Colonic mucosa (tissue), 4 donors: ENCODE measurements around the gene MYNN. TPM values are rescaled to one million over a fixed set of nuclear protein-coding genes. Genes with fewer than 3 reads are reported as not detected.
"Not testable (repeated sequence)": the region's sequence is repeated elsewhere in the genome, so short reads cannot be mapped to it uniquely, and the experiment has no call there.

Experiments
- DNase-seq: peaks from one replicate; pipeline ENCODE4 v3.0.0-alpha.2; 2020
- H3K27ac ChIP-seq: fragments of 200-600 bp; one replicate; pipeline ENCODE4 v1.8.0; 2021
- H3K27me3 ChIP-seq: fragments of 200-600 bp; one replicate; pipeline ENCODE4 v1.8.0; 2021
- H3K36me3 ChIP-seq: fragments of 200-600 bp; one replicate; pipeline ENCODE4 v1.8.0; 2021
- H3K4me1 ChIP-seq: fragments of 200-600 bp; one replicate; pipeline ENCODE4 v1.8.0; 2021; ENCODE audit warnings: mild to moderate bottlenecking
- H3K4me3 ChIP-seq: fragments of 200-600 bp; one replicate; pipeline ENCODE4 v1.8.0; 2021
- H3K9ac ChIP-seq, 2 donors: one replicate each; pipeline ENCODE4 v1.7.0; 2013; ENCODE audit warnings: control low read depth in 2 of 2, low read depth in 2 of 2, low read length in 2 of 2
- H3K9me3 ChIP-seq: fragments of 200-600 bp; one replicate; pipeline ENCODE4 v1.8.0; 2021
- intact Hi-C: fragments of 100-400 bp; cut with DNase I; formaldehyde crosslinking; loops from one replicate; pipeline ENCODE4 v1.14.1; 2022
- total RNA-seq, 2 donors: library from RNA; stranded (reverse); fragmentation: NEBNext Ultra II Directional in 1 of 2; extraction: Animal tissue kit (Norgen Biotek cat#: 25700) in 1 of 2; gene quantifications; one replicate each; pipeline ENCODE4 v1.2.1, GENCODE V29; 2021
- TF ChIP-seq, protein P1 (sequence below): fragments of 200-600 bp; IDR thresholded peaks from one replicate; pipeline ENCODE4 v1.8.0; 2022; ENCODE audit warnings: antibody characterized with exemption, mild to moderate bottlenecking
- donor health status: healthy.
- donor health status: DM: no; HTN: no; CAD: no.
- donor health status: DM: no; HTN: no; CAD: no.

Gene MYNN
- 10 to 100 TPM; 11.1 to 12.9 TPM for total RNA-seq

DNA sequence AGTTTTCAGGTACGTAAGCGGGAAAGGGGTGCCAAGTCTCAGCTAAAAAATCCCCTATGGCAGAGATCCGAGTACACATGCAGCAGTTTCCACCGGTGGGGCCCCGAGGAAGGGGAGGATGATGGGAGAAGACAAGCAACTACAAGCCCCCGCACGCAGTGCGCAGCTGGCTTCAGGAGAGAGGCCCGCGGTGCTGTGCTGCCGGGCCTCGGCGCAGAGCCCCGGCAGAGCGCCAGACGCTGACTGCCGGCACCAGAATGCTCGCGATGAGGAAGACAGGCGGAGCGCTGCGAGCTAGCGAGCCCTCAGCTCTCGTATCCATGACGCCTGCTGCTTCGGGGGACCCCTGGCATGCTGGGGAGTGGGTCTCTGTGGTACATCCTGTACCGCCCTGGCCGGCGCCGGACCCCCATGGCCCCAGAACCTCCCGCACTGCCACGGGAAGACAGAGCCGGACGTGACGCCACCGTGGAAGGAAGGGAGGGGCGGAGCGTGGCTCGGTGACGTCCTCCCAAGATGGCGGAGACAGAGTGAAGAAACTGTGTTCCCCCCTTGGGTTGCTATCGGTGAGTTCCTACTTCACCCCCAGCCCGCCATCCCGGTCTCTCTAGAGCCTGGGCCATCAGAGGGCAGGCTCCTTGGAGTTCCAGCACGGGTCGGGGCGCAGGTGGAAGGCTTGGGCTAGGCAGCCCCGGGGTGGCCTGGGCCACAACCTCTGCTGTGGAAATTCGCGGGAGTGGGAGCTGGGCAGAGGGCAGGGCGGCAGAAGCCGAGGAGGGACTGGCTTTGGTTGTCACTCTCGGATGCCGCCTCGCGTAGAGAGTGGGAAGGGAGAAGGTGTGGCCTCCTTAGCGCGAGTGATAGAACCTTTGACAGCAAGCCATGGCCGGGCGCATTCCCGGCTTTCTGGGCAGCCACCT lies at the start of gene MYNN:
Gene MYNN, plus strand, starts transcription at position 500 of the 920 bp plus-strand sequence. CDS start 900 bp downstream, outside the sequence.
- Histone ChIP-seq H3K36me3 (no peaks in the 10 kb centered on the region), H3K9me3 (no peaks in the 10 kb centered on the region), H3K4me3 (peak within 1 kb of the TSS; percentile 87), H3K27ac (peak within 1 kb of the TSS; percentile 100), H3K4me1 (peaks cover 23% of the 10 kb centered on the region), H3K9ac (peak within 1 kb of the TSS; percentile 93 to 97), H3K27me3 (no peaks in the 10 kb centered on the region)
- TF ChIP-seq, protein P1, sequence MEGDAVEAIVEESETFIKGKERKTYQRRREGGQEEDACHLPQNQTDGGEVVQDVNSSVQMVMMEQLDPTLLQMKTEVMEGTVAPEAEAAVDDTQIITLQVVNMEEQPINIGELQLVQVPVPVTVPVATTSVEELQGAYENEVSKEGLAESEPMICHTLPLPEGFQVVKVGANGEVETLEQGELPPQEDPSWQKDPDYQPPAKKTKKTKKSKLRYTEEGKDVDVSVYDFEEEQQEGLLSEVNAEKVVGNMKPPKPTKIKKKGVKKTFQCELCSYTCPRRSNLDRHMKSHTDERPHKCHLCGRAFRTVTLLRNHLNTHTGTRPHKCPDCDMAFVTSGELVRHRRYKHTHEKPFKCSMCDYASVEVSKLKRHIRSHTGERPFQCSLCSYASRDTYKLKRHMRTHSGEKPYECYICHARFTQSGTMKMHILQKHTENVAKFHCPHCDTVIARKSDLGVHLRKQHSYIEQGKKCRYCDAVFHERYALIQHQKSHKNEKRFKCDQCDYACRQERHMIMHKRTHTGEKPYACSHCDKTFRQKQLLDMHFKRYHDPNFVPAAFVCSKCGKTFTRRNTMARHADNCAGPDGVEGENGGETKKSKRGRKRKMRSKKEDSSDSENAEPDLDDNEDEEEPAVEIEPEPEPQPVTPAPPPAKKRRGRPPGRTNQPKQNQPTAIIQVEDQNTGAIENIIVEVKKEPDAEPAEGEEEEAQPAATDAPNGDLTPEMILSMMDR = no peak
- peak; percentile 96 for DNase-seq
- intact Hi-C loops = loop anchor here (10.0 kb wide), 1 partner anchor 212 kb away; no protein-coding TSS in a partner anchor

DNA sequence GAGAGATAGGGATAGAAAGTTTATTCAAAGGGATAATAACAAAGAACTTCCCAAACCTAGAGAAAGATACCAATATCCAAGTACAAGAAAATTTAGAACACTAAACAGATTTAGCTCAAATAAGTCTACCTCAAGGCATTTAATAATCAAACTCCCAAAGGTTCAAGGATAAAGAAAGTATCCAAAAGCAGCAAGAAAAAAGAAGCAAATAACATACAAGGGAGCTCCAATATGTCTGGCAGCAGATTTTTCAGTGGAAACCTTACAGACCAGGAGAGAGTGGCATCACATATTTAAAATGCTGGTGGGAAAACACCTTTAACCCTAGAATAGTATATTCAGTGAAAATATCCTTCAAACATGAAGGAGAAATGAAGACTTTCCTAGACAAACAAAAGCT lies 41.3 kb upstream of the MYNN start:
- intact Hi-C loops, H3K4me3 ChIP-seq, DNase-seq, H3K36me3 ChIP-seq, H3K27ac ChIP-seq, H3K9me3 ChIP-seq, H3K27me3 ChIP-seq, H3K4me1 ChIP-seq, H3K9ac ChIP-seq: not testable (repeated sequence)

DNA sequence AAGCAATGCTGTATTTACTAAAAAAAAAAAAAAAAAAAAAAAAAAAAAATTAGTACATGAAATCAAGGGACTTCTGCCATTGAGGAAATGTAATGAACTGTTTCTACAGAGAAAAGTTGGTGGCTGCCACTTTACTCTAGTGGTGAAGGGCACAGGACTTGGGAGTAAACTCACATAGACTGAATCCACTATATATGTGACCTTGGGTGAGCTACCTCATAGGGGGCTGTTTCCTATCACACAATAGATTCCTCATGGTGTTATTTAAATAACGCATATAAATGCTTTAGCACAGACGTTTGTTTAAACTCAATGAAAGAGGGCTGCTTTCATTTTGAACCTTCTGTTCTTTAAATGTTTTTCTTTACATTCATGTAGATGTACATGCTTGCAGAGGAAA lies 34.1 kb upstream of the MYNN start:
- Histone ChIP-seq H3K4me3 (no peak overlapping the region), H3K27ac (no peak overlapping the region), H3K4me1 (no peaks in the 10 kb centered on the region), H3K27me3 (no peaks in the 10 kb centered on the region), H3K36me3 (no peaks in the 10 kb centered on the region), H3K9me3 (no peaks in the 10 kb centered on the region), H3K9ac (no peak overlapping the region)
- no peak for DNase-seq
- intact Hi-C loops = no loop called here
- TF ChIP-seq, protein P1 = no peak

- no peaks in the 10 kb centered on the region for H3K27me3 ChIP-seq
- H3K9ac ChIP-seq = no peak overlapping the region
- TF ChIP-seq, protein P1 = peak; percentile 17
- no peaks in the 10 kb centered on the region for H3K36me3 ChIP-seq
- no peak for DNase-seq
- H3K27ac ChIP-seq = no peak overlapping the region
- no peaks in the 10 kb centered on the region for H3K4me1 ChIP-seq
- H3K4me3 ChIP-seq = no peak overlapping the region
- no peaks in the 10 kb centered on the region for H3K9me3 ChIP-seq
- intact Hi-C loops = no loop called here
These were observed 28.7 kb upstream of the MYNN start for GRCh38 chr3:169744366-169745054.

DNA sequence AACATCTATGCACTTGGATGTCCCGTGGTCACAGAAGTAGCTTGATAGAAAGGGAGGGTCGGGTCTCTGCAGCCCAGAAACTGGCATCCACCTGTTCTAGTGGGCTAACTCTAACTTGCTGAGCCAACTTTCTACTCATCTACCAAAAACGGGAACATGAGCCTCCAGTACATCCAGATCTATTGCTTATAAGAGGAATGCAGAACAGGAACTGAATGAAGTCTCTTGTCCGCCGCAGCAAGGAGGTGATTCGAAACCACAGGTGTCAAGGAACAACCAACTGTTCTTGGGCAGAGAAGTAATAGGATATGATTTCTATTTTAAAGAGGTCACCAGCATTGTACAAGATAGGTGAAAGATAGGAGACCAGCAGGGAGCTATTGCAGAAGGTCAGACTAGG lies 26.3 kb upstream of the MYNN start:
- Histone ChIP-seq H3K36me3 (no peaks in the 10 kb centered on the region), H3K27me3 (no peaks in the 10 kb centered on the region), H3K9ac (no peak overlapping the region), H3K27ac (no peak overlapping the region), H3K9me3 (no peaks in the 10 kb centered on the region), H3K4me1 (no peaks in the 10 kb centered on the region), H3K4me3 (no peak overlapping the region)
- TF ChIP-seq, protein P1 = no peak
- intact Hi-C loops = no loop called here
- DNase-seq = no peak
